AG04449 (cell line): ENCODE results near the gene PLAAT5.

Source experiments
- CTCF ChIA-PET: fragments of 350-600 bp; formaldehyde crosslinking; extraction: SDS; loops from one replicate; lab custom pipeline; 2021; ENCODE audit warnings: antibody characterized with exemption; lab: Yijun Ruan, JAX
- POLR2A ChIA-PET: fragments of 400-600, 350-600 bp; formaldehyde crosslinking; extraction: SDS; loops from one replicate; lab custom pipeline; 2020; ENCODE audit warnings: antibody characterized with exemption, inconsistent platforms; lab: Yijun Ruan, JAX
- DNase-seq: peaks from one replicate; pipeline ENCODE4 v3.0.0-alpha.2; 2010; ENCODE audit warnings: low read depth, low spot score
- H3K4me3 ChIP-seq: 2 replicates; pipeline ENCODE4 v1.5.1; 2011; ENCODE audit warnings: low read depth, mild to moderate bottlenecking, control low read depth, low read length
- CTCF ChIP-seq: IDR thresholded peaks from one replicate; pipeline ENCODE4 v1.5.1; 2011; ENCODE audit warnings: mild to moderate bottlenecking, moderate library complexity, low read length, control low read depth, inconsistent platforms; ENCODE audit not compliant: insufficient read depth; ENCODE audit errors: missing control alignments

The PLAAT5 gene

DNA sequence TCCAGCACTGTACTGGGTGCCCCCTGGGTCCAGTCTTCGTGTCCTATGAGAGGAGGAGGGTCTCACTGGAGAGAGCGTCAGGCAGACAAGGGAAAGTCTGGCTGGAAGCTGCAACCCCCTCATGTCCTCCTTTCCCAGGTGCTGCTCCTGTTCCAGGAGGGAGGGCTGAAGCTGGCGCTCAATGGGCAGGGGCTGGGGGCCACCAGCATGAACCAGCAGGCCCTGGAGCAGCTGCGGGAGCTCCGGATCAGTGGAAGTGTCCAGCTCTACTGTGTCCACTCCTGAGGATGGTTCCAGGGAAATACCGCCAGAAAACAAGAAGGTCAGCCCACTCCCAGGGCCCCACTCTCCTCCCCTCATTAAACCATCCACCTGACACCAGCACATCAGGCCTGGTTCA, 25.1 kb upstream of the PLAAT5 start:
- ChIA-PET CTCF (interaction anchor here (2.1 kb wide), 1 partner anchor 37 kb away, joined by 5 read pairs; no protein-coding TSS in a partner anchor), POLR2A (no interaction called here)
- TF ChIP-seq CTCF: no peak
- no peak for DNase-seq
- no peak overlapping the region for H3K4me3 ChIP-seq

GRCh38 chr11:63512816-63513215, 21.8 kb upstream of the PLAAT5 start:
- DNase-seq: no peak
- no peak overlapping the region for H3K4me3 ChIP-seq
- POLR2A ChIA-PET: no interaction called here
- no peak for TF ChIP-seq CTCF
- CTCF ChIA-PET: no interaction called here

DNA sequence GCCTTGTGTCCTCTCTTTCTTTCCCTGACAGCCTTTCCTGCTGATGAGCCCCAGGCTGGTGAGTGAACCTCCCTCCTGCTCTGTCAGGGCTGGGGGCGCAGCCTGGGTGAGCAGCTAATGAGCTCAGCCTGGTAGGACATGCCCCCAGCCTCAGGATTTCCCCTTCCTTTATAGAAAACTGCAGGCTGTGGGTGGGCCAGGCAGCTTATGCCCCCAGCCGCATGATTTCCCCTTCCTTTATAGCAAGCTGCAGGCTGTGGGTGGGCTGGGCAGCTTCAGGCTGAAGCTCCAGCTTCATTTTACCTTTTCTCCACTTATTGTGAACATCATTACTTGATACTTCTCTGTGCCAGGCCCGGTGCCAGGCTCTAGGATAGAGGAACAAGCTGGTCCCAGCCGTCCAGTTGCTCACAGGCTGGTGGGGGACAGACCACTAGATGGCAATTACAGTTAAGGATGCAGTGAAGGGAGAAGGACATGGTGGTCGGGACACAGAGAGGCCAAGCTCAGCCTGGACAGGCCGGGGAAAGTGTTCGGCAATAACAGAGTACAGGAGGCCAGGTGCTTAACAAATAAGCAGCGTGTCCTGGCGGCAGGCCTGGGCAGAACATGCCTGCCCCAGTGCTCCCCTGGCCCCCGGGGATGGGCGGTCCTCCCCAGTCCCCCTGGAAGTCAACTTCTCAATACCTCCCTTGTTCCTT, 20.2 kb upstream of the PLAAT5 start:
- POLR2A ChIA-PET: no interaction called here
- CTCF ChIA-PET: interaction anchor here (1.3 to 1.7 kb wide), 2 partner anchors 9 to 32 kb away, joined by 3 to 6 read pairs; no protein-coding TSS in a partner anchor
- no peak overlapping the region for H3K4me3 ChIP-seq
- no peak for DNase-seq
- TF ChIP-seq CTCF: no peak

DNA sequence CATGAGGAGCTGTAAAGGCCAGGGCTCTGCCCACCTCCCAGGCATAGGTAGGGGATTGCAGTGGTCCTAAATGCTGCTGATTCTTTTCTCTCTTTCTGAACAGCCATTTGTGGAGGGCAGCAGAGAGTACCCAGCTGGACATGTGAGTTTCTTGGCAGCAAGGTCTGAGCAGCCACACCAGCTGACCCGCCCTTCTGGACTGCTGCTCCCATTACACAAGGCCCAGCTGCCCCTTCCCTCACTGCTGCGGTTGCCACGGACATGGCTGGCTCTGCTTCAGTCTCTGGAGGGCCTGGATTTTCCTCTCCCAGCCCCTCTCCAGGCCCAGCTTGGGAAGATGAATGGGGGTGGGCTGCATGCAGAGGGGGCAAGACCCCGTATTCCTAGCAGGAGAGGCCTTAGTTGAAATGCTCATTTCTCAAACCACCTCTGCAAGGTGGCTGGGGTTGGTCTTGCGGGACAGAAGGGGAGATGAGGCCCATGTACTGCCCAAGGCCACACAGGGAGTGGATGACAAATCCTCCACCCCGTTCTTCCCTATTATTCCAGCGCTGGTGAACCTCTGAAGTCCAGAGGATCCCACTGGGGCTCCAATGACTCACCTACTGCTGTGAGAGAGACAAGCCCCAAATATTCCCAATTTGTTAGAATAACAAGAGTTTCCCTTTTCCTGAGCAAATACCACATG, 19.5 kb upstream of the PLAAT5 start:
- TF ChIP-seq CTCF: no peak
- DNase-seq: no peak
- ChIA-PET POLR2A (no interaction called here), CTCF (interaction anchor here (1.3 to 1.7 kb wide), 3 partner anchors 10 to 31 kb away, joined by 3 to 6 read pairs (median 6); no protein-coding TSS in a partner anchor)
- no peak overlapping the region for H3K4me3 ChIP-seq

GRCh38 chr11:63508745-63509144, 17.8 kb upstream of the PLAAT5 start:
- no peak for TF ChIP-seq CTCF
- POLR2A ChIA-PET: no interaction called here
- CTCF ChIA-PET: interaction anchor here (1.3 to 2.3 kb wide), 2 partner anchors 29 to 30 kb away, joined by 6 to 9 read pairs; no protein-coding TSS in a partner anchor
- no peak overlapping the region for H3K4me3 ChIP-seq
- DNase-seq: no peak

GRCh38 chr11:63508009-63508408, 17.0 kb upstream of the PLAAT5 start:
- CTCF ChIA-PET: interaction anchor here (2.3 kb wide), 1 partner anchor 28 kb away, joined by 9 read pairs; no protein-coding TSS in a partner anchor
- no peak for TF ChIP-seq CTCF
- DNase-seq: no peak
- POLR2A ChIA-PET: no interaction called here
- H3K4me3 ChIP-seq: no peak overlapping the region
